IMR-90 (cell line): ENCODE results near the gene PTPRCAP. TPM values are rescaled to one million over a fixed set of nuclear protein-coding genes. Genes with fewer than 3 reads are reported as not detected.

ENCODE experiments used
- CHD1 ChIP-seq: IDR thresholded peaks from 2 replicates; pipeline ENCODE4 v1.6.1; 2012; ENCODE audit warnings: low read depth, low read length, improper control_type of control experiment
- ELK1 ChIP-seq: fragments of 150-350 bp; IDR thresholded peaks from 2 replicates; pipeline ENCODE4 v1.6.1; 2016; ENCODE audit warnings: low read depth, mild to moderate bottlenecking, low read length, moderate library complexity, borderline replicate concordance
- FOS ChIP-seq: fragments of 150-350 bp; IDR thresholded peaks from 2 replicates; pipeline ENCODE4 v1.6.1; 2016; ENCODE audit warnings: low read depth, low read length
- MAFK ChIP-seq: IDR thresholded peaks from 2 replicates; pipeline ENCODE4 v1.6.1; 2012; ENCODE audit warnings: low read depth, low read length, improper control_type of control experiment
- MAZ ChIP-seq: IDR thresholded peaks from 2 replicates; pipeline ENCODE4 v1.6.1; 2012; ENCODE audit warnings: low read depth, mild to moderate bottlenecking, low read length, improper control_type of control experiment, moderate library complexity, borderline replicate concordance
- MXI1 ChIP-seq: IDR thresholded peaks from 2 replicates; pipeline ENCODE4 v1.6.1; 2012; ENCODE audit warnings: low read depth, mild to moderate bottlenecking, low read length, moderate library complexity, borderline replicate concordance
- RAD21 ChIP-seq: IDR thresholded peaks from 2 replicates; pipeline ENCODE4 v1.6.1; 2012; ENCODE audit warnings: low read length, improper control_type of control experiment
- RFX5 ChIP-seq: IDR thresholded peaks from 2 replicates; pipeline ENCODE4 v1.8.0; 2012; ENCODE audit warnings: low read depth, mild to moderate bottlenecking, low read length, moderate library complexity
- polyA plus RNA-seq, 3 experiments: library from polyadenylated mRNA; depleted of rRNA; stranded (reverse); fragments of >200 nt; gene quantifications; 2 replicates each; pipeline ENCODE4 v1.2.3, GENCODE V29; 2012; ENCODE audit warnings: low replicate concordance in 1 of 3
- total RNA-seq: library from RNA; depleted of rRNA; stranded (reverse); fragments of >200 nt; gene quantifications from 2 replicates; pipeline ENCODE4 v1.2.3, GENCODE V29; 2012

PTPRCAP gene
- total and polyA plus RNA-seq, 2 of the 4 experiments (the other 2 are of a cell fraction), result 0.24 TPM; not detected in 1

- no peak for TF ChIP-seq ELK1
- no peak for TF ChIP-seq MAFK
- TF ChIP-seq CHD1, result no peak
- no peak for TF ChIP-seq RFX5
- TF ChIP-seq MXI1, result no peak
- TF ChIP-seq MAZ, result no peak
- TF ChIP-seq RAD21, result no peak
- TF ChIP-seq FOS, result no peak
Observed at GRCh38 chr11:67400942-67401494, 36.5 kb downstream of the PTPRCAP start (continued).
